Measurements from ENCODE around the gene ECM2. TPM values are rescaled to one million over a fixed set of nuclear protein-coding genes. Genes with fewer than 3 reads are reported as not detected.

ECM2 gene
- total RNA-seq, 3 donors from 2014 or later: 13.8 to 92.2 (median 25.5) TPM

GRCh38 chr9:92479346-92479745 lies 56.4 kb downstream of the ECM2 start:
- no peaks in the 10 kb centered on the region for H3K4me1 ChIP-seq
- TF ChIP-seq POLR2AphosphoS5 (IDR thresholded peaks at IDR 0.05) (no peak), POLR2A (IDR thresholded peaks at IDR 0.05) (no peak), CTCF (IDR thresholded peaks at IDR 0.05) (no peak)
- H3K36me3 ChIP-seq: no peaks in the 10 kb centered on the region
- H3K27me3 ChIP-seq: no peaks in the 10 kb centered on the region
- no peak overlapping the region for H3K4me3 ChIP-seq
- DNase-seq (ENCODE audit: low spot score in 2 of 2): no peak
- no peak overlapping the region for H3K27ac ChIP-seq
- no peaks in the 10 kb centered on the region for H3K9me3 ChIP-seq
- intact Hi-C loops (cut with DNase I; ENCODE audit: low total_unique reads): no loop called here

GRCh38 chr9:92478783-92479182 lies 57.0 kb downstream of the ECM2 start:
- Histone ChIP-seq H3K4me1 (no peaks in the 10 kb centered on the region), H3K9me3 (no peaks in the 10 kb centered on the region), H3K27ac (no peak overlapping the region), H3K27me3 (no peaks in the 10 kb centered on the region), H3K4me3 (no peak overlapping the region), H3K36me3 (no peaks in the 10 kb centered on the region)
- intact Hi-C loops (cut with DNase I; ENCODE audit: low total_unique reads): no loop called here
- TF ChIP-seq POLR2AphosphoS5 (IDR thresholded peaks at IDR 0.05): no peak
- no peak for TF ChIP-seq POLR2A (IDR thresholded peaks at IDR 0.05)
- TF ChIP-seq CTCF (IDR thresholded peaks at IDR 0.05): no peak
- no peak for DNase-seq (ENCODE audit: low spot score in 2 of 2)

GRCh38 chr9:92476962-92477361 lies 58.8 kb downstream of the ECM2 start:
- Histone ChIP-seq H3K4me3 (no peak overlapping the region), H3K27me3 (no peaks in the 10 kb centered on the region), H3K36me3 (no peaks in the 10 kb centered on the region), H3K9me3 (no peaks in the 10 kb centered on the region), H3K27ac (no peak overlapping the region), H3K4me1 (no peaks in the 10 kb centered on the region)
- TF ChIP-seq POLR2A (IDR thresholded peaks at IDR 0.05) (no peak), POLR2AphosphoS5 (IDR thresholded peaks at IDR 0.05) (no peak), CTCF (IDR thresholded peaks at IDR 0.05) (no peak)
- no peak for DNase-seq (ENCODE audit: low spot score in 2 of 2)
- intact Hi-C loops (cut with DNase I; ENCODE audit: low total_unique reads): loop anchor here (1.0 kb wide), 1 partner anchor 8 kb away; no protein-coding TSS in a partner anchor

- H3K9me3 ChIP-seq: no peaks in the 10 kb centered on the region
- no peak overlapping the region for H3K27ac ChIP-seq
- no peaks in the 10 kb centered on the region for H3K4me1 ChIP-seq
- no peak for DNase-seq (ENCODE audit: low spot score in 2 of 2)
- H3K27me3 ChIP-seq: no peaks in the 10 kb centered on the region
- TF ChIP-seq CTCF (IDR thresholded peaks at IDR 0.05) (no peak), POLR2A (IDR thresholded peaks at IDR 0.05) (no peak), POLR2AphosphoS5 (IDR thresholded peaks at IDR 0.05) (no peak)
- no peaks in the 10 kb centered on the region for H3K36me3 ChIP-seq
- intact Hi-C loops (cut with DNase I; ENCODE audit: low total_unique reads): no loop called here
- no peak overlapping the region for H3K4me3 ChIP-seq
Observed at GRCh38 chr9:92474587-92474986, 61.2 kb downstream of the ECM2 start.

GRCh38 chr9:92468206-92468605 lies 67.6 kb downstream of the ECM2 start:
- Histone ChIP-seq H3K27ac (no peak overlapping the region), H3K9me3 (no peaks in the 10 kb centered on the region), H3K4me3 (no peak overlapping the region), H3K36me3 (no peaks in the 10 kb centered on the region), H3K4me1 (no peaks in the 10 kb centered on the region), H3K27me3 (no peaks in the 10 kb centered on the region)
- intact Hi-C loops (cut with DNase I; ENCODE audit: low total_unique reads): no loop called here
- no peak for DNase-seq (ENCODE audit: low spot score in 2 of 2)
- no peak for TF ChIP-seq CTCF (IDR thresholded peaks at IDR 0.05)
- TF ChIP-seq POLR2AphosphoS5 (IDR thresholded peaks at IDR 0.05): no peak
- TF ChIP-seq POLR2A (IDR thresholded peaks at IDR 0.05): no peak
